Sigmoid colon (tissue), 3 donors: ENCODE measurements around the gene NCOA7.

ENCODE experiments used
- CTCF ChIP-seq, 4 experiments: fragments of 450-650 bp in 3 of 4; fragments of 200-600 bp in 1 of 4; IDR thresholded peaks; one replicate each; pipeline ENCODE4 v1.5.1; 2016 to 2019; ENCODE audit warnings: antibody characterized with exemption in 4 of 4, mild to moderate bottlenecking in 3 of 4, moderate library complexity in 2 of 4
- POLR2A ChIP-seq, 2 donors: fragments of 450-650 bp; IDR thresholded peaks; one replicate each; pipeline ENCODE4 v1.6.1; 2016; ENCODE audit warnings: antibody characterized with exemption in 2 of 2, mild to moderate bottlenecking in 2 of 2, moderate library complexity in 2 of 2

- TF ChIP-seq CTCF (IDR thresholded peaks at IDR 0.05) (no peak), POLR2A (IDR thresholded peaks at IDR 0.05) (no peak)
These were observed 37.1 kb downstream of the NCOA7 start for GRCh38 chr6:125827788-125828320.
